Adrenal gland (tissue), 5 donors: Measurements from ENCODE around the gene TBC1D3H.
"Not testable (repeated sequence)": the region's sequence is repeated elsewhere in the genome, so short reads cannot be mapped to it uniquely, and the experiment has no call there.

Source experiments
- POLR2A ChIP-seq, 2 donors: fragments of 450-650 bp; IDR thresholded peaks; one replicate each; pipeline ENCODE4 v1.6.1; 2017; ENCODE audit warnings: antibody characterized with exemption in 2 of 2, mild to moderate bottlenecking in 2 of 2, moderate library complexity in 1 of 2
- TF ChIP-seq, protein P1 (sequence below), 6 experiments: fragments of 450-650 bp in 4 of 6; fragments of 200-600 bp in 2 of 6; sonication (generic) in 1 of 6; IDR thresholded peaks; 1 replicate in 5 of 6; 2 replicates in 1 of 6; pipeline versions ENCODE4 v1.5.1 to v1.8.0; 2016 to 2021; ENCODE audit warnings: antibody characterized with exemption in 6 of 6, mild to moderate bottlenecking in 2 of 6, moderate library complexity in 1 of 6
- donor health status: DM: no; HTN: no; CAD: no.

DNA sequence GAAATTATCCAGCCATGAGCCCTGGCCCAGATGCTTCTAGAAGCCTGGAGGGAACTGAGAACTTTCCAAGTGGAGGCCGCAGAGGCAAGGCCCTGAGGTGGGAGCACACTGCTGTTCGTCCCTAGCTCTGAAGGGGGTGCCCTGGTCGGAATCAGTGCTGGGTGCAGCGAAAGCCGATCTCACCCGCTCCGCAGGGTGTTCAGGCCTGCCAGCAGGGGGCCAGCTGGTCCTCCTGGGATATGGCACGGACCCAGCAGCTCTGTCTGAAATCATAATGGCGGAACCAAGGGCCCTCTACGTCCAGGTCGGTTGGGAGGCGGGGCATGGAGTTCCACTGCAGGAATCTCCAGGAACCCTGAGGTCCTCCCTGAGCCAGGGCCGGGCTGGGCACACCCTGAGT lies 40.7 kb upstream of the TBC1D3H start:
- TF ChIP-seq, protein P1, sequence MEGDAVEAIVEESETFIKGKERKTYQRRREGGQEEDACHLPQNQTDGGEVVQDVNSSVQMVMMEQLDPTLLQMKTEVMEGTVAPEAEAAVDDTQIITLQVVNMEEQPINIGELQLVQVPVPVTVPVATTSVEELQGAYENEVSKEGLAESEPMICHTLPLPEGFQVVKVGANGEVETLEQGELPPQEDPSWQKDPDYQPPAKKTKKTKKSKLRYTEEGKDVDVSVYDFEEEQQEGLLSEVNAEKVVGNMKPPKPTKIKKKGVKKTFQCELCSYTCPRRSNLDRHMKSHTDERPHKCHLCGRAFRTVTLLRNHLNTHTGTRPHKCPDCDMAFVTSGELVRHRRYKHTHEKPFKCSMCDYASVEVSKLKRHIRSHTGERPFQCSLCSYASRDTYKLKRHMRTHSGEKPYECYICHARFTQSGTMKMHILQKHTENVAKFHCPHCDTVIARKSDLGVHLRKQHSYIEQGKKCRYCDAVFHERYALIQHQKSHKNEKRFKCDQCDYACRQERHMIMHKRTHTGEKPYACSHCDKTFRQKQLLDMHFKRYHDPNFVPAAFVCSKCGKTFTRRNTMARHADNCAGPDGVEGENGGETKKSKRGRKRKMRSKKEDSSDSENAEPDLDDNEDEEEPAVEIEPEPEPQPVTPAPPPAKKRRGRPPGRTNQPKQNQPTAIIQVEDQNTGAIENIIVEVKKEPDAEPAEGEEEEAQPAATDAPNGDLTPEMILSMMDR (IDR thresholded peaks at IDR 0.05), result not testable (repeated sequence)
- TF ChIP-seq POLR2A (IDR thresholded peaks at IDR 0.05), result not testable (repeated sequence)
